GM21529 (cell line): ENCODE data around the gene LRP5.
"Not testable (repeated sequence)": the region's sequence is repeated elsewhere in the genome, so short reads cannot be mapped to it uniquely, and the experiment has no call there.

Source experiments
- ATAC-seq: cut with Tn5 transposase; IDR thresholded peaks from one replicate; pipeline ENCODE4 v1.9.1; 2021; ENCODE audit not compliant: unreplicated experiment

Gene LRP5

DNA sequence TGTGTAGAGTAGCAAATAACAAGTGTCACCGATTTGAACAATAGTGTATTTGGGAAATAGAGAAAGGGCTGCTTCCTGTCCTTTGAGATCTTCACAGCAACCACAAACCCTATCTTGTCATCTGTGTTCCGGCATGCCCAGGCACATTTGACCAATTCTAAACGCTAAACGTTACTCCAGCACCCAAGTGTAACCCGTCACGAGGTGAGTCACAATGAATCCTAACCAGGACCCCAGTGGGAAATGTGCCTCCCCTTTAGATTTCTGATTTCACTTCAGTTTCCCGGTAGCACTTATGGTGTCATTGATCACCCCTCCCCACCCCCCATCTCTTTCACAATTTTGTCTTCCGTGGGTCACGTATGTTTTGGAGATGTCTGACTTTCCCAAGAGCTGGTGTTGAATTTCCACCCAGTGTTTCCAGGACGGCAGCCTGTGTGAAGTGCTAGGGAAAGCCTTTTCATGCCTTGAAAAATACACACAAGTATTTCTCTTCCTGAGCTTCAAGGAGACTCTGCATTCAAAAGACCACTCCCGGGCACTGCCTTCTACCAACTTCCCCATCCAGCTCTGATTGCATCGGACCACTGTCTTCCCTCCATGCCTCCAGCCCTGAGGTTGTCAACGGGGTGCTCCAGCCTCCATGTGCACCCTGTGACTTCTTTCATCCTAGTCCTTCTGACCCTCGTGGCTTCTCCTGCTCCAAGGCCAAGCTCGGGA lies 30.1 kb upstream of the LRP5 start:
- ATAC-seq, result peak; percentile 67

- no peak for ATAC-seq
Measured at GRCh38 chr11:68282861-68283230, 29.5 kb upstream of the LRP5 start.

DNA sequence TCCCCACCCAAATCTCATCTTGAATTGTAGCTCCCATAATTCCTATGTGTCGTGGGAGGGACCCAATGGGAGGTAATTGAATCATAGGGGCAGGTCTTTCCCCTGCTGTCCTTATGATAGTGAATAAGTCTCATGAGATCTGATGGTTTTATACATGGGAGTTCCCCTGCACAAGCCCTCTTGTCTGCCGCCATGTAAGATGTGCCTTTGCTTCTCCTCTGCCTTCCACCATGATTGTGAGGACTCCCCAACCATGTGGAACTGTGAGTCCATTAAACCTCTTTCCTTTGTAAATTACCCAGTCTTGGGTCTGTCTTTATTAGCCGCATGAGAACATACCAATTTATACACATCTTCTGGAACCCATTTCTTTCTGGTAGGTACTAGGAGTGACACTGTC lies 27.8 kb upstream of the LRP5 start:
- not testable (repeated sequence) for ATAC-seq

GRCh38 chr11:68287419-68287818 lies 25.0 kb upstream of the LRP5 start:
- no peak for ATAC-seq

GRCh38 chr11:68289456-68289855 lies 22.9 kb upstream of the LRP5 start:
- ATAC-seq, result no peak

DNA sequence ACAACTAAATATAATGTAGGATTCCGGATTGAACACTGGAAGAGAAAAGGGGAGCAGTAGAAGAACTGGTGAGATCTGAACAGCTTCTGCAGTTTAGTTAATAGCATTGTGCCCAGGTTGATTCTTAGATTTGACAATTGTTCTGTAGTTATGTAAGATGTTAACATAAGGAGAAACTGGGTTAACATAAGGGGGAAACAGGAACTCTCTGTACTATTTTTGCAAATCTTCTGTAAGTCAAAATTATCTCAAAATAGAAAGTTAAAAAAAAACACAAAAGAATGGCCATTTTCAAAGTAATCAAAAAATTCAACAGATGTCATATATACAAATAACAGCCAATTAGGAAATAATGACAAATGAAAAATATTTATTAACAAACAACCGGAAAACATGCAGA lies 18.7 kb upstream of the LRP5 start:
- no peak for ATAC-seq

- no peak for ATAC-seq
Measured at GRCh38 chr11:68295271-68295670, 17.1 kb upstream of the LRP5 start.

DNA sequence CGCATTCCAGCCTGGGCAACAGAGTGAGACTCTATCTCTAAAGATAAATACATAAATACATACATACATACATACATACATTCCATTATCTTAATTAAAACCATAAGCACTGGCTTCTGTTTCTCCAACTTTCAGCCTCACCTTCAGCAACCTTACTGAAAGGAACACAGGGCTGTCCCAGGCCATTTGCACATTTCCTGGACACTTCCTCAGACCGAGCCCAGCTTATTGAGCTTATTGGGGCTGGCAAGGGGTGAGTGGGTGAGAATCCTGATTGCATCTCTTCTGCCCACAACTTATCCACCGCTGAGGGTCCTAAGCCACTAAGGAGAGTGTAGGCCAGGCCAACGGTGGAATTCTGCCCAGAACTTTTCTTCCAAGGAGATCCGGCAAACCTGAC lies 16.5 kb upstream of the LRP5 start:
- no peak for ATAC-seq

- no peak for ATAC-seq
Measured at GRCh38 chr11:68296344-68297051, 15.9 kb upstream of the LRP5 start.

DNA sequence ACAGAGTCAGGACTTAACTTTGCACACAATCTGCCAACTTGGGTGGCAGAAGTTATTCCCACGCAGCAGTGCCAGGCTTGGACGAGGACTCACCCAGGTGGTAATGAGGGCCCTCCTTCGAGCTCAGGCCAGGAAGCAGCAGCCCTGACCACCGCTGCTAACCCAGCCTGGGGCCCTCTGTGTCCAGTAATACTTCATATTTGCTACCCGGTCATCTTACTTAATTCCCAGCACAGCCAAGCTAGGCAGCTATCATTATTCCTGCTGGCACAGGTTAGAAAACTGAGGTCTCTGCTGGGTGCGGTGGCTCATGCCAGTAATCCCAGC lies 15.4 kb upstream of the LRP5 start:
- no peak for ATAC-seq

DNA sequence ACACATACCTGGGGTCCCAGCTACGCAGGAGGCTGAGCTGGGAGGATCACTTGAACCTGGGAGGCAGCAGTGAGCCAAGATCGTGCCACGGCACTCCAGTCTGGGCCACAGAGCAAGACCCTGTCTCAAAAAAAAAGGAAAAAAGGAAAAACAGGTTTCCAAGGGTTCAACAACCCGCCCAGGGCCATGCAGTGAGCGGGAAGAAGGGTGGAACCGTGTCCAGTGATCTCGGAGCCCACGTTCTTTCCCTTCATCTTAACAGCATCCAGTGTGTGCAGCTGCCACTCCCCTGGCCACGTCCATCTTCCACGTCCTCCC lies 14.9 kb upstream of the LRP5 start:
- no peak for ATAC-seq

GRCh38 chr11:68297812-68298658 lies 14.4 kb upstream of the LRP5 start:
- no peak for ATAC-seq

DNA sequence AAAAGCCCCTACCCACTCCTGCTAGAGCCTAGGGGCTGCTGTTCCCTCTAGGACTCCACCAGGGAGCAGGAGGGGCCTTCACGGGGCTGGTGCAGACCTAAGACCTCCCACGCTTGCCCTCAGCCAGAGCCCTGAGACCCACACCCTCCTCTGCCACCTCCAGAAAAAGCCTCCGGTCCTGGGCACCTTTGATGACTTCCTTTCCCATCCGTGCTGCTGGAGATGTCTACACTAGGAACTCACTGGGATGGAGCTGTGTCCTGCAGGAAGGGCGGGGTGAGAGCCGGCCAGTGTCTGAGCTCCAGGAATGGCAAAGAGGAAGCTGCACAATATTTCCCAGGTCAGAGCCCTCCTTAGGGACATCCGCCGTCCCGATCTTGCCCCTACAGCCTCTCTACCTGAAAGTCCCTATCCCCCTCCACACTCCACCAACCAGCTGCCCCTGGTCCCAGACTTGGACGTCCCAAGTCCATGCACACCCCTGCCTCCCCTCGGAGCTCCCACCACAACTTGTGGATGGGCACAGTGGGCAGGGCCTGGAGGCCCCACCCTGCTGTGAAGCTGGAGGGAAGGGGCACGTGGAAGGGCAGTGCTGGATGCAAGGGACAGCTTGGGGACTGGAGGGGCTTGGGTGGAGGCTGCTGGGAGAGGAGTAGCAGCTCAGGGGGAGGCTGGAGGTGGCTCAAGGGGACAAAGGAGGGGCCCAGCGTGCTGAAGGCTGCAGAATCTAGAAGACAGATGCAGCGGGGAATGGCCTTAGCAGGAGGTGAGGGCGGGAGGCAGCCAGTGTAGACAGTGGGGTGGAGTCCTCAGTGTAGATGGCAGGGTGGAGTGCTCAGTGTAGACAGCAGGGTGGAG lies 13.5 kb upstream of the LRP5 start:
- ATAC-seq, result no peak

DNA sequence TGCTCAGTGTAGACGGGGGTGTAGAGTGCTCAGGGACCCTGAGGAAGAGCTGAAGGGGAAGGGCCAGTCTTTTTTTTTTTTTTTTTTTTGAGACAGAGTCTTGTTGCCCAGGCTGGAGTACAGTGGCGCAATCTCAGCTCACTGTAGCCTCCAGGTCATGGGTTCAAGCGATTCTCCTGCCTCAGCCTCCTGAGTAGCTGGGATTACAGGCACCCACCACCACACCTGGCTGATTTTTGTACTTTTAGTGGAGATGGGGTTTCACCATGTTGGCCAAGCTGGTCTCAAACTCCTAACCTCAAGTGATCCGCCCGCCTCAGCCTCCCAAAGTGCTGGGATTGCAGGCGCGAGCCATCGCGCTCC lies 12.9 kb upstream of the LRP5 start:
- ATAC-seq, result not testable (repeated sequence)

DNA sequence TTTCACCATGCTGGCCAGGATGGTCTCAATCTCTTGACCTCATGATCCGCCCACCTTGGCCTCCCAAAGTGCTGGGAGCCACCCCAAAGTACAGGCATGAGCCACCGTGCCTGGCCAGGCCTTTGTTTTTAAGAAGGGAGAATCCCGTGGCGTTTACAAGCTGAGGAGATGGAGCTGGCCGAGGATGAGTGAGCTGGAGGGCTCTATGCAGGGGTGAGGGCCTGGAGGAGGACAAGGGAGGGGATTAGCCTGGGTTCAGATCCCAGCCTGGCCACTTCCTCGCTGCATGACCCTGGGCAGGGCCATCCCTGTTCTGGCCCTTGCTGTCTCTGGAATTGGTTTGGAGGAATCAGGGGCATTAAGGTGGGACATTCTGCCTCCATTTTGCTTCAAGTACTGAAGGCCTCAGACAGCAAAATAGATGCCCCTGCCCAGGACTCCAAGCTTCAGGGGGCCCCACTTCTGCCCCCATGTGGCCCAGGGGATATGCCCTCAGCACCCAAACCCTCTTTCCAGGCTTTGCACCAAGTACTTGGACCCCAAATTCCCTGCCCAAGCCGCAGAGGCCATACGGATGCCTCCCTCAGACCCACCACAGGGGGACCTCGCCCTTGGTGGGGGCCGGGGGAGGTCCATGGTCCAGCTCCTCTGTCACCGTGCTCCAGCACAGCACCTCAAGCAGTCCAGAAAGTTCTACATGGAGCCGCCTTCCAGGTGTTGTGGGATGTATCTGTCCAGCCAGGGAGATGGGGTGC lies 12.1 kb upstream of the LRP5 start:
- ATAC-seq, result no peak

DNA sequence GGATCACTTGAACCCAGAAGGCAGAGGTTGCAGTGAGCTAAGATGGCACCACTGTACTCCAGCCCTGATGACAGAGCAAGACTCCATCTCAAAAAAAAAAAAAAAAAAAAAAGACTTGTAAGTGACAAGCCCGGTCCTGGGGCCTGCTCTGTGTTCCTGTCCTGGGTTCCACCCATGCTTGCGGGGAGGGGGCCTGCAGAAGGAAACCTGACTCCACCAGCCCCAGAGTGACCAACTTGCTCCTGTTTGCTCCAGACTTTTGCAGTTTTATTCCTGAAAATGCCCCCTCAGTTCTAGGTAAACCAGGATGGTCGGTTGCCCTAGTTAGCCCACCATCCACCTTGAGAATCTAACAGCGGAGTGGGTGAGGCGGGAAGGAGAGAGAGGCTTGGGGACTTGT lies 10.1 kb upstream of the LRP5 start:
- no peak for ATAC-seq

DNA sequence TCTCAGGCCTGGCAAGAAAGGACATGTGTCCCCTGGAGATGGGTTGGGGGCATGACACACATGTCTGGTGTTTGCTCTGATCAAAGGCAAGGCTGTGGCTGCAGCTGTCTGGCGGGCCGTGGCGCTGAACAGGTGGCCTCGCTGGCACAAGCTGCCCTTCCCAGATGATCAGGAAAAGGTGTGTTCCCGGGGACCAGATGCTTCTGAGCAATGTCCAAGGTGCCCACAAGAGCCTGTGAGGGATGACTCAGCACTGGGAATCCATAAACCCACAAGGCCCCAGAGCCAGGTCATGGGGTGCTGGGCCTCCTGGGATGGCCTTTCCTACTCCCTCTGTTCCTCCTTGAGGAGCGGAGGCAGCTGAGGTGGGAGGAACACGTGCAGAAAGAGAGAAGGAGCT lies 9.7 kb upstream of the LRP5 start:
- ATAC-seq, result no peak

DNA sequence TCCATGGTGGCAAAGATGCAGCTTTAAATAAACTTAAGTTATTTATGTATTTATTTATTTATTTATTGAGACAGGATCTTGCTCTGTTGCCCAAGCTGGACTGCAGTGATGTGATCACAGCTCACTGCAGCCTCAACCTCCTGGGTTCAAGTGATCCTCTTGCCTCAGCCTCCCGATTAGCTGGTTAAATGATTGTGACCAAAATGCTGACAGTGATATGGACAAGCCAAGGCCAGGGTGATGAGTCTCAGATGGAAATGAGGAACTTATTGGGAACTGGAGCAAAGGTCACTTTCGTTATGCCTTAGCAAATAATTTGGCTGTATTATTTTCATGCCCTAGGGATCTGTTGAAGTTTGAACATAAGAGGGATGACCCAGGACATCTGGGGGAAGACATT lies 9.3 kb upstream of the LRP5 start:
- ATAC-seq, result no peak

DNA sequence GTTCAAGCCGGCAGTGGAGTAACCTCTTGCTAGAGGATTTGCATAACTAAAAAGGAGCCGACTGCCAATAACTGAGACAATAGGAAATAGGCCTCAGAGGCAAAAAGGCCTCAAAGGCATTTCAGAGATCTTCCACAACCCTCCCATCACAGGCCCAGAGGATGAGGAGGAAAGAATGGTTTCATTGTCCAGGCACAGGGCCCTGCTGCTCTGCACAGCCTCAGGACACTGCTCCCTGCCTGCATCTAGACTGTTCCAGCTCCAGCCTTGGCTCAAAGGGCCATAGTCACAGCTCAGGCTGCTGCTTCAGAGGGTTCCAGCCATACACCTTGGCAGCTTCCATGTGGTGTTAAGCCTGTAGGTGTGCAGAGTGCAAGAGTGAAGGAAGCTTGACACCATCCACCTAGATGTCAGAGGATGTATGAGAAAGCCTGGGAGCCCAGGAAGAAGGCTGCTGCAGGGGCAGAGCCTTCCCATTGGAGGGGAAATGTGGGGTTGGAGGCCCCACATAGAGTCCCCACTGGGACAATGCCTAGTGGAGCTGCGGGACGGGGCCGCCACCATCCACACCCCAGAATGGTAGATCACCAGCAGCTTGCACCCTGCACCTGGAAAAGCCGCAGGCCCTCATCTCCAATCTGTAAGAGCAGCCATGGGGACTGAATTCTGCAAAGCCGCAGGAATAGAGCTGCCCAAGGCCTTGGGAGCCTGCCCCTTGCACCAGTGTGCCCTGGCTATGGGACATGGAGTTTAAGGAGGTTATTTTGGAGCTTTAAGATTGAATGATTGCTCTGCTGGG lies 8.2 kb upstream of the LRP5 start:
- ATAC-seq, result no peak

DNA sequence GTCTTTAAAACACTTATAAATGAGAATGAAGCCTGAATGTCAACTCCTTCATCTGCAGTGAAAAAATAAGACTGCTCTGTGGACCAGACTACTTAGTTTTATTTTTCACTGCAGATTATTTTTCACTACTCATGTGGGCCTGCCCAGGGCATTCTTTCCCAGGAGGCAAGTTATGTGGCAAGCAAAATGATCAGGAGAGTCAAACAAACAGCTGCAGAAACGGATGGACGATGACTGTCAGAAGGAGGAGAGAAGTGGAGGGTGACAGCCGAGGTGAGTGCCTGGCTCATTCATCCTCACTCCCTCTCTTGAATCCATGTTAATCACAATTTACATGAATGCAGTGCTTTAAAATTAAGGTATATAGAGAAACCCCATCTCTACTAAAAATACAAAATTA lies 5.8 kb upstream of the LRP5 start:
- ATAC-seq, result no peak
